Liver (tissue), 9 donors: ENCODE results near the gene ALG12. TPM values are rescaled to one million over a fixed set of nuclear protein-coding genes. Genes with fewer than 3 reads are reported as not detected.

Source experiments
- DNase-seq: peaks from one replicate; pipeline ENCODE4 v3.0.0-alpha.2; 2017; ENCODE audit warnings: low spot score
- H3K27ac ChIP-seq, 2 donors: one replicate each; pipeline ENCODE4 v1.7.0; 2013; ENCODE audit warnings: inconsistent platforms in 2 of 2, low read length in 2 of 2, control low read depth in 1 of 2, low read depth in 1 of 2, mild to moderate bottlenecking in 1 of 2
- H3K27me3 ChIP-seq, 4 donors: one replicate each; pipeline versions ENCODE4 v1.6.1 to v1.7.0; 2013; ENCODE audit warnings: low read length in 3 of 4, inconsistent platforms in 1 of 4, mild to moderate bottlenecking in 1 of 4, moderate library complexity in 1 of 4; ENCODE audit not compliant: control insufficient read depth in 4 of 4, insufficient read depth in 4 of 4
- H3K36me3 ChIP-seq, 4 donors: one replicate each; pipeline versions ENCODE4 v1.6.1 to v1.7.0; 2013; ENCODE audit warnings: low read length in 3 of 4, mild to moderate bottlenecking in 3 of 4, low read depth in 1 of 4, moderate library complexity in 1 of 4; ENCODE audit not compliant: control insufficient read depth in 4 of 4, insufficient read depth in 3 of 4
- H3K4me1 ChIP-seq, 4 donors: one replicate each; pipeline versions ENCODE4 v1.6.1 to v1.7.0; 2013; ENCODE audit warnings: low read length in 3 of 4, mild to moderate bottlenecking in 3 of 4, moderate library complexity in 1 of 4; ENCODE audit not compliant: control insufficient read depth in 4 of 4, insufficient read depth in 4 of 4
- H3K4me3 ChIP-seq, 3 donors: one replicate each; pipeline versions ENCODE4 v1.6.1 to v1.7.0; 2013; ENCODE audit warnings: low read length in 3 of 3, control low read depth in 1 of 3, low read depth in 1 of 3, mild to moderate bottlenecking in 1 of 3
- H3K9ac ChIP-seq, 2 donors: one replicate each; pipeline ENCODE4 v1.7.0; 2013; ENCODE audit warnings: low read length in 2 of 2, mild to moderate bottlenecking in 2 of 2, moderate library complexity in 2 of 2, control low read depth in 1 of 2, low read depth in 1 of 2
- H3K9me3 ChIP-seq, 4 donors: one replicate each; pipeline versions ENCODE4 v1.6.1 to v1.7.0; 2013; ENCODE audit warnings: low read length in 3 of 4; ENCODE audit not compliant: control insufficient read depth in 4 of 4
- FOXA1 ChIP-seq: IDR thresholded peaks from 2 replicates; pipeline ENCODE4 v1.6.1; 2016; ENCODE audit warnings: antibody characterized with exemption
- FOXA2 ChIP-seq: IDR thresholded peaks from 2 replicates; pipeline ENCODE4 v1.6.1; 2016; ENCODE audit warnings: antibody characterized with exemption
- GABPA ChIP-seq, 2 donors: IDR thresholded peaks in 1 of 2; conservative IDR thresholded peaks in 1 of 2; 2 replicates each; pipeline ENCODE4 v1.6.1; 2016; ENCODE audit warnings: antibody characterized with exemption in 2 of 2, mild to moderate bottlenecking in 1 of 2, moderate library complexity in 1 of 2
- HNF4A ChIP-seq, 2 donors: conservative IDR thresholded peaks; 2 replicates each; pipeline ENCODE4 v1.6.1; 2016; ENCODE audit warnings: antibody characterized with exemption in 2 of 2, mild to moderate bottlenecking in 2 of 2
- HNF4G ChIP-seq: IDR thresholded peaks from 2 replicates; pipeline ENCODE4 v1.6.1; 2016; ENCODE audit warnings: antibody characterized with exemption
- JUND ChIP-seq, 2 donors: IDR thresholded peaks; 2 replicates each; pipeline ENCODE4 v1.6.1; 2016; ENCODE audit warnings: antibody characterized with exemption in 2 of 2
- NR2F2 ChIP-seq: IDR thresholded peaks from 2 replicates; pipeline ENCODE4 v1.6.1; 2016; ENCODE audit warnings: antibody characterized with exemption
- RAD21 ChIP-seq, 2 donors: IDR thresholded peaks; 2 replicates each; pipeline ENCODE4 v1.6.1; 2016; ENCODE audit warnings: antibody characterized with exemption in 2 of 2, mild to moderate bottlenecking in 2 of 2
- RXRA ChIP-seq, 2 donors: IDR thresholded peaks; 2 replicates each; pipeline ENCODE4 v1.6.1; 2017 to 2018; ENCODE audit warnings: antibody characterized with exemption in 2 of 2, mild to moderate bottlenecking in 1 of 2
- SP1 ChIP-seq: IDR thresholded peaks from 2 replicates; pipeline ENCODE4 v1.6.1; 2018; ENCODE audit warnings: antibody characterized with exemption, mild to moderate bottlenecking
- YY1 ChIP-seq: IDR thresholded peaks from 2 replicates; pipeline ENCODE4 v1.6.1; 2016; ENCODE audit warnings: antibody characterized with exemption, mild to moderate bottlenecking
- WGBS: extraction: QIAGEN DNeasy Blood & Tissue Kit; methylation state at CpG from one replicate; pipeline ENCODE4 v1.1.7; 2013; 5-methylcytosine and 5-hydroxymethylcytosine counted together
- polyA plus RNA-seq, 2 donors: library from polyadenylated mRNA; stranded (reverse) in 1 of 2; unstranded in 1 of 2; fragments of 200-250 nt in 1 of 2; fragments of >200 nt in 1 of 2; fragmentation: Nextera tagmentation in 1 of 2; extraction: Ambion mirVana in 1 of 2; gene quantifications; one replicate each; pipeline versions ENCODE4 v1.2.1 to v1.2.3, GENCODE V29; 2013 to 2015
- total RNA-seq, 2 donors: library from RNA; depleted of rRNA; stranded (reverse); fragments of >200 nt; gene quantifications; one replicate each; pipeline ENCODE4 v1.2.3, GENCODE V29; 2014
- TF ChIP-seq, protein P1 (sequence below): IDR thresholded peaks from 2 replicates; pipeline ENCODE4 v1.6.1; 2016; ENCODE audit warnings: antibody characterized with exemption, mild to moderate bottlenecking
- TF ChIP-seq, protein P2 (sequence below): fragments of 150-350 bp; IDR thresholded peaks from 2 replicates; pipeline ENCODE4 v1.5.1; 2017; ENCODE audit warnings: improper control_type of control experiment, low read depth, low read length; ENCODE audit not compliant: missing input control
- TF ChIP-seq, protein P3 (sequence below): IDR thresholded peaks from 2 replicates; pipeline ENCODE4 v1.6.1; 2016; ENCODE audit warnings: antibody characterized with exemption
- TF ChIP-seq, protein P4 (sequence below): IDR thresholded peaks from 2 replicates; pipeline ENCODE4 v1.6.1; 2016; ENCODE audit warnings: antibody characterized with exemption
- TF ChIP-seq, protein P5 (sequence below): IDR thresholded peaks from 2 replicates; pipeline ENCODE4 v1.6.1; 2016; ENCODE audit warnings: antibody characterized with exemption
- donor health status: healthy.
- donor health status: healthy.
- donor health status: healthy.
- donor health status: healthy.
- donor health status: healthy.

Gene ALG12
- total and polyA plus RNA-seq, 4 donors: 10.4 to 20.2 (median 14.0) TPM

DNA sequence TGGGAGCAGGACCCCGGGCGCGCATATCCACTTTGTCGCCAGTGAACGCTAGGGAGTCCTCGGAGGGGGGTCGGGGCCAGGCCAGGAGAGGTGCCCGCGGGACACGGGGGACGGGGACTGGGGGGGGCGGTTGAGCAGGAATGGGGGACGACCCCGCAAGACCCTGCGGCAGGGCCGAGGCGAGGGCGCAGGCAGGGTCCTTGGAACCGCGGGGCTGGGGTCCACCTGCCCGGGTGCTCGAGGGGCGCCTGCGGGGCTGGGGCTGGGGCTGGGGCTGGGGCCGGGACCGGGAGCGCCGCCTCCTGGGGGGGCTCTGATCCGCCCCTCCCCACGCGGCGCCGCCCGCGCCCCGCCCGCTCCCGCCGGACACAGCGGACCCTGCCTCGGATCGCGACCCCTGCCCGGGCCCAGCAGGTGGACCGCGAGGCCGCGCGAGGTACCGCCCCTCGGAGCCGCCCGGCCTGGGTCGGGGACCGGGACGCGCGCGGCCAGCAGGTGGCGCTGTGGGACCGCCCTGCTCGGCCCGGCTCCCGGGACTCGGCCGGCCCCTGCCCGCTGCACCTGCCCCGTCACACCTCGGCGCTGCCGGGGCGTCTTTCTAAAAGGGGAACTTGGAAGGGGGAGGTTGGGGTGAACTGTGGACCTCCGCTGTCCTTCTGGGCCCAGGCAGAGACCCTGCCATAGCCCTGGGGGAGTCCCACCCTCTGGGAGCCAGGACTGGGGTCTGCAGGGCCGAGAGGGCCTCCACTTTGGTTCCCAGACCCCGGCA, 11.2 kb upstream of the ALG12 start:
- TF ChIP-seq, protein P1, sequence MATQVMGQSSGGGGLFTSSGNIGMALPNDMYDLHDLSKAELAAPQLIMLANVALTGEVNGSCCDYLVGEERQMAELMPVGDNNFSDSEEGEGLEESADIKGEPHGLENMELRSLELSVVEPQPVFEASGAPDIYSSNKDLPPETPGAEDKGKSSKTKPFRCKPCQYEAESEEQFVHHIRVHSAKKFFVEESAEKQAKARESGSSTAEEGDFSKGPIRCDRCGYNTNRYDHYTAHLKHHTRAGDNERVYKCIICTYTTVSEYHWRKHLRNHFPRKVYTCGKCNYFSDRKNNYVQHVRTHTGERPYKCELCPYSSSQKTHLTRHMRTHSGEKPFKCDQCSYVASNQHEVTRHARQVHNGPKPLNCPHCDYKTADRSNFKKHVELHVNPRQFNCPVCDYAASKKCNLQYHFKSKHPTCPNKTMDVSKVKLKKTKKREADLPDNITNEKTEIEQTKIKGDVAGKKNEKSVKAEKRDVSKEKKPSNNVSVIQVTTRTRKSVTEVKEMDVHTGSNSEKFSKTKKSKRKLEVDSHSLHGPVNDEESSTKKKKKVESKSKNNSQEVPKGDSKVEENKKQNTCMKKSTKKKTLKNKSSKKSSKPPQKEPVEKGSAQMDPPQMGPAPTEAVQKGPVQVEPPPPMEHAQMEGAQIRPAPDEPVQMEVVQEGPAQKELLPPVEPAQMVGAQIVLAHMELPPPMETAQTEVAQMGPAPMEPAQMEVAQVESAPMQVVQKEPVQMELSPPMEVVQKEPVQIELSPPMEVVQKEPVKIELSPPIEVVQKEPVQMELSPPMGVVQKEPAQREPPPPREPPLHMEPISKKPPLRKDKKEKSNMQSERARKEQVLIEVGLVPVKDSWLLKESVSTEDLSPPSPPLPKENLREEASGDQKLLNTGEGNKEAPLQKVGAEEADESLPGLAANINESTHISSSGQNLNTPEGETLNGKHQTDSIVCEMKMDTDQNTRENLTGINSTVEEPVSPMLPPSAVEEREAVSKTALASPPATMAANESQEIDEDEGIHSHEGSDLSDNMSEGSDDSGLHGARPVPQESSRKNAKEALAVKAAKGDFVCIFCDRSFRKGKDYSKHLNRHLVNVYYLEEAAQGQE: no peak
- TF ChIP-seq, protein P2, sequence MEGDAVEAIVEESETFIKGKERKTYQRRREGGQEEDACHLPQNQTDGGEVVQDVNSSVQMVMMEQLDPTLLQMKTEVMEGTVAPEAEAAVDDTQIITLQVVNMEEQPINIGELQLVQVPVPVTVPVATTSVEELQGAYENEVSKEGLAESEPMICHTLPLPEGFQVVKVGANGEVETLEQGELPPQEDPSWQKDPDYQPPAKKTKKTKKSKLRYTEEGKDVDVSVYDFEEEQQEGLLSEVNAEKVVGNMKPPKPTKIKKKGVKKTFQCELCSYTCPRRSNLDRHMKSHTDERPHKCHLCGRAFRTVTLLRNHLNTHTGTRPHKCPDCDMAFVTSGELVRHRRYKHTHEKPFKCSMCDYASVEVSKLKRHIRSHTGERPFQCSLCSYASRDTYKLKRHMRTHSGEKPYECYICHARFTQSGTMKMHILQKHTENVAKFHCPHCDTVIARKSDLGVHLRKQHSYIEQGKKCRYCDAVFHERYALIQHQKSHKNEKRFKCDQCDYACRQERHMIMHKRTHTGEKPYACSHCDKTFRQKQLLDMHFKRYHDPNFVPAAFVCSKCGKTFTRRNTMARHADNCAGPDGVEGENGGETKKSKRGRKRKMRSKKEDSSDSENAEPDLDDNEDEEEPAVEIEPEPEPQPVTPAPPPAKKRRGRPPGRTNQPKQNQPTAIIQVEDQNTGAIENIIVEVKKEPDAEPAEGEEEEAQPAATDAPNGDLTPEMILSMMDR: peak; percentile 89
- TF ChIP-seq, protein P3, sequence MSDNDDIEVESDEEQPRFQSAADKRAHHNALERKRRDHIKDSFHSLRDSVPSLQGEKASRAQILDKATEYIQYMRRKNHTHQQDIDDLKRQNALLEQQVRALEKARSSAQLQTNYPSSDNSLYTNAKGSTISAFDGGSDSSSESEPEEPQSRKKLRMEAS: no peak
- peak in 1 of 2 donors; percentile 73 for TF ChIP-seq RAD21 (IDR thresholded peaks at IDR 0.05)
- no peak for TF ChIP-seq JUND (IDR thresholded peaks at IDR 0.05)
- Histone ChIP-seq H3K9ac (no peak overlapping the region), H3K4me1 (peaks cover 7 to 24% (median 16%) of the 10 kb centered on the region in 4 donors), H3K27ac (no peak overlapping the region), H3K27me3 (no peaks in the 10 kb centered on the region), H3K9me3 (no peaks in the 10 kb centered on the region), H3K36me3 (peaks cover 0 to 11% (median 5%) of the 10 kb centered on the region in 4 donors), H3K4me3 (peak overlapping the region in 1 of 3 donors; percentile 15)
- peak; percentile 80 for DNase-seq
- 5% methylated on average over 75 of the region's 75 CpGs for WGBS

DNA sequence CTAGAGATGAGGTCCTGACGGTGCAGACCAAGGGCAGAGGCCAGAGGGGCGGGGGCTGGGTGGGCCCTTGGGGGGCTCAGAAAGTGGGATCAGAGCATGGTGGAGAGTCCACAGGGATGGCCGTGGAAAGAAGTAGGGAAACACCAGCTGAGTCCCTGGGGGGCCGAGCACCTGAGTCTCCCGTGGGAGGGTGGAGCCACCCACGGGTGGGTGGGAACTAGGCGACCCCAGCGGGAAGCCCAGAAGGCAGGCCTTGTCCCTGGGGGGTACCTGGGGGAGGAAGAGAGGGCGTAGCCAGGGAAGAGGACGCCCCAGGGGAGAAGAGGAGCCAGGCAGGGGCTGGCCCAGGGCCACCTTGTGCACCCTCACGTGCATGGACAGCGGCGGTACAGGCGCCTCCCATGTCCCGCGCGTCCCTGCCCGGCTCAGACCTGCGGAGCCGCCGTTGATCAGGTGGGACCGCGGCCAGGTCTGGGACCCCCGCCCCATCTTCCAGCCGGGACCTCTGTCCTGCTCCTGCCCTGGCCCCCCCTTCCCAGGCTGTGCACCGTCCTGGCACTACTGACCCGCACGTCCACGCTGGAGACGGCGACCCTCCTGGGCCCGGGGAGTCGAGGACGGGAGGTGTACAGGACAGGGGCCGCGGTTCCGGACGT, 10.4 kb upstream of the ALG12 start:
- no peak overlapping the region for H3K27ac ChIP-seq
- no peak overlapping the region for H3K4me3 ChIP-seq
- no peak for DNase-seq
- H3K9me3 ChIP-seq: no peaks in the 10 kb centered on the region
- H3K9ac ChIP-seq: no peak overlapping the region
- peaks cover 0 to 17% (median 9%) of the 10 kb centered on the region in 4 donors for H3K36me3 ChIP-seq
- peaks cover 3 to 16% (median 9%) of the 10 kb centered on the region in 4 donors for H3K4me1 ChIP-seq
- 46% methylated on average over 38 of the region's 38 CpGs for WGBS
- no peaks in the 10 kb centered on the region for H3K27me3 ChIP-seq
- no peak for TF ChIP-seq FOXA1
- TF ChIP-seq, protein P4, sequence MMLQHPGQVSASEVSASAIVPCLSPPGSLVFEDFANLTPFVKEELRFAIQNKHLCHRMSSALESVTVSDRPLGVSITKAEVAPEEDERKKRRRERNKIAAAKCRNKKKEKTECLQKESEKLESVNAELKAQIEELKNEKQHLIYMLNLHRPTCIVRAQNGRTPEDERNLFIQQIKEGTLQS: no peak
- no peak for TF ChIP-seq HNF4G
- TF ChIP-seq, protein P3: no peak
- TF ChIP-seq SP1: no peak
- no peak for TF ChIP-seq RXRA (IDR thresholded peaks at IDR 0.05)
- TF ChIP-seq, protein P5, sequence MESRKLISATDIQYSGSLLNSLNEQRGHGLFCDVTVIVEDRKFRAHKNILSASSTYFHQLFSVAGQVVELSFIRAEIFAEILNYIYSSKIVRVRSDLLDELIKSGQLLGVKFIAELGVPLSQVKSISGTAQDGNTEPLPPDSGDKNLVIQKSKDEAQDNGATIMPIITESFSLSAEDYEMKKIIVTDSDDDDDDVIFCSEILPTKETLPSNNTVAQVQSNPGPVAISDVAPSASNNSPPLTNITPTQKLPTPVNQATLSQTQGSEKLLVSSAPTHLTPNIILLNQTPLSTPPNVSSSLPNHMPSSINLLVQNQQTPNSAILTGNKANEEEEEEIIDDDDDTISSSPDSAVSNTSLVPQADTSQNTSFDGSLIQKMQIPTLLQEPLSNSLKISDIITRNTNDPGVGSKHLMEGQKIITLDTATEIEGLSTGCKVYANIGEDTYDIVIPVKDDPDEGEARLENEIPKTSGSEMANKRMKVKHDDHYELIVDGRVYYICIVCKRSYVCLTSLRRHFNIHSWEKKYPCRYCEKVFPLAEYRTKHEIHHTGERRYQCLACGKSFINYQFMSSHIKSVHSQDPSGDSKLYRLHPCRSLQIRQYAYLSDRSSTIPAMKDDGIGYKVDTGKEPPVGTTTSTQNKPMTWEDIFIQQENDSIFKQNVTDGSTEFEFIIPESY: no peak
- no peak for TF ChIP-seq YY1
- TF ChIP-seq FOXA2: no peak
- TF ChIP-seq, protein P2: no peak
- no peak for TF ChIP-seq RAD21 (IDR thresholded peaks at IDR 0.05)
- TF ChIP-seq HNF4A (conservative IDR thresholded peaks at IDR 0.05): no peak
- TF ChIP-seq NR2F2: no peak
- TF ChIP-seq GABPA (IDR thresholded peaks at IDR 0.05 in 1 of 2, conservative IDR thresholded peaks at IDR 0.05 in 1 of 2): no peak
